ENCODE data around the gene ITGAE. TPM values are rescaled to one million over a fixed set of nuclear protein-coding genes. Genes with fewer than 3 reads are reported as not detected.
A peak's percentile ranks its signal among the peaks of the same experiment; 100 is the strongest.
"Not testable (repeated sequence)": the region's sequence is repeated elsewhere in the genome, so short reads cannot be mapped to it uniquely, and the experiment has no call there.

Gene ITGAE, protein sequence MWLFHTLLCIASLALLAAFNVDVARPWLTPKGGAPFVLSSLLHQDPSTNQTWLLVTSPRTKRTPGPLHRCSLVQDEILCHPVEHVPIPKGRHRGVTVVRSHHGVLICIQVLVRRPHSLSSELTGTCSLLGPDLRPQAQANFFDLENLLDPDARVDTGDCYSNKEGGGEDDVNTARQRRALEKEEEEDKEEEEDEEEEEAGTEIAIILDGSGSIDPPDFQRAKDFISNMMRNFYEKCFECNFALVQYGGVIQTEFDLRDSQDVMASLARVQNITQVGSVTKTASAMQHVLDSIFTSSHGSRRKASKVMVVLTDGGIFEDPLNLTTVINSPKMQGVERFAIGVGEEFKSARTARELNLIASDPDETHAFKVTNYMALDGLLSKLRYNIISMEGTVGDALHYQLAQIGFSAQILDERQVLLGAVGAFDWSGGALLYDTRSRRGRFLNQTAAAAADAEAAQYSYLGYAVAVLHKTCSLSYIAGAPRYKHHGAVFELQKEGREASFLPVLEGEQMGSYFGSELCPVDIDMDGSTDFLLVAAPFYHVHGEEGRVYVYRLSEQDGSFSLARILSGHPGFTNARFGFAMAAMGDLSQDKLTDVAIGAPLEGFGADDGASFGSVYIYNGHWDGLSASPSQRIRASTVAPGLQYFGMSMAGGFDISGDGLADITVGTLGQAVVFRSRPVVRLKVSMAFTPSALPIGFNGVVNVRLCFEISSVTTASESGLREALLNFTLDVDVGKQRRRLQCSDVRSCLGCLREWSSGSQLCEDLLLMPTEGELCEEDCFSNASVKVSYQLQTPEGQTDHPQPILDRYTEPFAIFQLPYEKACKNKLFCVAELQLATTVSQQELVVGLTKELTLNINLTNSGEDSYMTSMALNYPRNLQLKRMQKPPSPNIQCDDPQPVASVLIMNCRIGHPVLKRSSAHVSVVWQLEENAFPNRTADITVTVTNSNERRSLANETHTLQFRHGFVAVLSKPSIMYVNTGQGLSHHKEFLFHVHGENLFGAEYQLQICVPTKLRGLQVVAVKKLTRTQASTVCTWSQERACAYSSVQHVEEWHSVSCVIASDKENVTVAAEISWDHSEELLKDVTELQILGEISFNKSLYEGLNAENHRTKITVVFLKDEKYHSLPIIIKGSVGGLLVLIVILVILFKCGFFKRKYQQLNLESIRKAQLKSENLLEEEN
- 8.7 and 14.2 TPM in 2 replicates for total RNA-seq

DNA sequence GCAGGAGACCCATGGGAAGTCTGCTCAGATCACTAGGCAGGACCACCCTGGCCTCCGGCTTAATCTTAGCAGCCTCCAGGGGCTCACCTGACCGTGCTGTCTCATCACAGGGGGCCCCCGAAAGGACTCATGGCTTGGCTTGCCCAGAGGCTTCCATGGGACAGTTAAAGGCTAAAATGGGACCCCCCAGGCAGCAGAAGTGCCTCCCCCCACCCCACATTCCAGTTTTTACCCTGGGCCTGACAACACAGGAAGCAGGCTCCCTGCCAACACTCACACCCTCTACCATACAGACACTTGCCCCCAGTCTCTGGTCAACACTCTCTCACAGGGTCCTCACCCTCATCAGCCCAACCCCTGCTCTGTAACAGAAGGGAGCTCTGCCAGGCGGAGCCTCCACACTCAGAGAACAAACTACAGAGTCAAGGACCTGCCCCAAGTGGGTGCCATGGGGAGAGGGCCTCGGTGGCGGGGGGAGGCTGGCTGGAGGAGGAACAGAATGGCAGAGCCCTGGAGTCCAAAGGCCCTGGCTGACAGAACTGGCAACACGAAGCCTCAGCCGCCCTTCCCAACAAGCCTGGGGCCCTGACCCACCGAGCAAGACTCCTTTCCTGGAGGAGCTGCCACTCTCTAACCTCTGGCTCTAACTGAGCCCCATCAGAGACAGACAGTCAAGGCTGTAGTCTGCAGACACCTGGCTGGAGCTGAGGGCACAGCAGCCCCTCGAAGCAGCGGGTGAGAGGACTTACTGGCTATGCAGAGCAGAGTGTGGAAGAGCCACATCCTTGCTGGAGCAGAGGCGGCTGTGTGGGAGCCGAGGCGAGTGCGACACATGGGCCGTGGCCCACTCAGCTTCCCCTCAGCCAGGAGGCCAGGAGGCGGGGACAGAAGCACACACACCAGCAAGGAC is at the start of gene ITGAE:
ITGAE (minus strand) TSS at position 827 of the 910 bp plus-strand sequence; CDS start at position 783, 44 bp downstream.
- DNase-seq (ENCODE audit: low read depth), result no peak

DNA sequence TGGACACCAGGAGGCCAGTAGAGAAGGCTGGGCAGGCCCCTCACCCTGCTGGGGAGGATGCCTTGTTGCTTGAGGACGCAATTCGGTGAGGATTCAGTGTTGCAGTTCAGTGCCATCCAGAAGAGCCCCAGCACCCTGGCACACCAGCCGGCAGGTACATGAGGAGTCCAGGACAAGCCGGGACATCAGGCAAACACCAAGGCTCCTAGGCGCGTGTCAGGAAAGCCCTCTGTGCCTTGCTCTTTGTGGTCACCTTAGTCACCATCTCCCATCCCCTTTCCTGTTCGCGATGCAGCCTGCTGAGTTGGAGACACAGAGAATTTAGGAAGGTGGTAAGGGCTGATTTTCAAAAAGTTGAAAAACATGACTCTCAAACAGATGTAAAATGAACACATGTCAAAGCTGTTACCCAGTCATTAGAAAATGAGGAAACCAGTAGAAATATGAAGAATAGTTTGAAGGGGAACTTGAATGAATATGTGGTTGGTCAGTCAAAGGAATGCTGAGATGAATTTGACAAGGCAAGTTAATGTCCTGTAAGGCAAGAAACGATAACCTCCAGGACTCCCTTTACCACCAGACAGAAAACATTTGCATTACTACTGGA is 47.3 kb upstream of the ITGAE start:
- no peak for DNase-seq (ENCODE audit: low read depth)

DNA sequence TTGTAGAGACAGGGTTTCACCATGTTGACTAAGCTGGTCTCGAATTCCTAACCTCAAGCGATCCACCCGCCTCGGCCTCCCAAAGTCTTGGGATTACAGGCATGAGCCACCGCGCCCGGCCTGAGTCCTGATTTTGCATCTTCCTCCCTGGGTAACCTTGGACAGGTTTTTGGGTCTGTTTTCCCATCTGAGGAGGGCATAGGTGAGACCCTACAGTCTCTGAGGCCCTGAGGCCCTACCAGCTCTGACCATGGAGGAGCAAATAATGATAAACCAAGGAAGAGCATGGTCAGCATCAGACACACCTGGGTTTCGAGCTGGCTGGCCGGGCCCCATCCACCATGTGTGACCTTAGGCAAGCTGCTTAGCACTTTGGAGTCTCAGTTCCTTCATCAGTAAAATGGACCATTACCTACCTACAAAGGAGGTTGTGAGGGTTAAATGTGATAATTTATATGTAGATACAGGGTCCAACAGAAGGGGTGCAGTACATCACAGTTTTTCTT is 46.2 kb upstream of the ITGAE start:
- DNase-seq (ENCODE audit: low read depth), result no peak

DNA sequence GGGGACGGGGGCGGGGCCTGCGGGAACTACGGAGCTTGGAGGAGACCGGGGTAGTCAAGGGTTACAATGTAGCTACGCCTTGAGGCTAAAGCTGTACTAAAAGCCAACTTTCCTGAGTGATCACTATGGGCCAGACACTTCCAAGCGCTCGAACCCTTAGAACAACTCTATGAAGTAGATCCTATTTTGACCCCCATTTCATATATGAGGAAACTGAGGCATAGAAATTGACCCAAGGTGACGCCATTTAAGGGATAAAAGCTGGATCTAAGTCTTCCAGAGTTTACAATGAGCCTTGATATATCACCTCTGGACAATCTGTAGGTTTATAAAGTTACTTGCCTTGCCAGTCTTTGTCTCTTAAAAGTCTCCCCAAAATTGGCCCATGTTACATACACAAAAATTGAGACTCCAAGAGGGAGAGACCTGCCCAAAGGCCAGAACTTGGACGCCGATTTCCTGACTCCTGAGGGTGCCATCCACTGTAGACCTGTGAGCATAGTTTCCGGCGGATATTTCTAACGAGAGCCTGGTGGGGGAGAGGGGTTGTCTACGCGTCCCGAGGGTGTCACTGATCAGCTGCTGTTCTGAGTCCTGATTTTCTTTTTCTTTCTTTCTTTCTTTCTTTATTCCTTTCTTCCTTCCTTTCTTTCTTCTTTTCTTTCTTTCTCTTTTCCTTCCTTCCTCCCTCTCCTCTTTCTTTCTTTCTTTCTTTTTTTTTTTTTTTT is 45.6 kb upstream of the ITGAE start:
- DNase-seq (ENCODE audit: low read depth), result peak; percentile 76

GRCh38 chr17:3845621-3846436 is 44.8 kb upstream of the ITGAE start, which contains the start of gene NCBP3:
TSS of gene NCBP3 (minus strand) at chr17:3846246. CDS start at chr17:3846223, 23 bp downstream.
- no peak for DNase-seq (ENCODE audit: low read depth)

DNA sequence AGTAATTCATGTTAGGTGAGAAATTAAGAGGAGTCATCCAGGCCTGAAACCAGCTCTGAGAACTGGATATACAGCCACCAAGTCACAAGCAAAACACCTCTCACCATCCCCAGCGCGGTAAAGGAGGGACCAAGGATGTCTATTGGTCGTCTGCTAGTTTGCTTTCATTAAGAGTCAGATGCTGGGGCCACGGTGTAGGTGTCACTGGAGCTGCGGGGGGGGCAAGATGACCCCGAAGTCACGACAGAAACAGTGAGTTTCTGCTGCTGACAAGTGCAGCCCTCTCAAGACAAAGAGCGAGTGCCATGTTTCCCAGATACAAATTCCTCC is 44.3 kb upstream of the ITGAE start:
- peak; percentile 20 for DNase-seq (ENCODE audit: low read depth)

GRCh38 chr17:3844556-3844955 is 43.6 kb upstream of the ITGAE start:
- DNase-seq (ENCODE audit: low read depth), result not testable (repeated sequence)

DNA sequence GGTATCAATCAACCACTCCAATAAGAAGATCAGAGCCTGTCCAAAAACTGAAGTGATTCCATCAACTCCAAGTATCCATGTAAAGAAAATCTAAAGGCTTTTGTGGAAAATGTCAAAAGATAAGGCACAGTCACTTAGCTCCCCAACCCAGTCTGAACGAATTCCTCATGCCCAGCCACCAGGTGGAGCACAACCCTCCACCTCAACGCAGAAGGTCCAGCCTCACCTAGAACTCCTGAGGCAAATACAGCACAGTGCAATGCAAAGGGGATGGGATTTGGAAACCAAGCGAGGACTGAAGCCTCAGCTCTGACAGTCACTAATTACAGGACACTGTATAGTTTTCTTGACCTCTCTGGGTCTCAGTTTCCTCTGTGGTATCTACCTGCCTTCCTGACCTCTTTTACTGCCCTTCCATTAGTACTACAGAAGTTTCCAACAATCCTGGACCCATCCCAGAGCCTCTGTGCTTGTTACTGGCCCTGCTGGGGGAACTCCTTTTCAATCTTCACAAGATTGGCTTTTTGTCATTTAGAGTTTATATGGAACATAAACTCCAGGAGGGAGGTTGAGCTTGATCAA is 43.0 kb upstream of the ITGAE start:
- DNase-seq (ENCODE audit: low read depth), result peak; percentile 35

DNA sequence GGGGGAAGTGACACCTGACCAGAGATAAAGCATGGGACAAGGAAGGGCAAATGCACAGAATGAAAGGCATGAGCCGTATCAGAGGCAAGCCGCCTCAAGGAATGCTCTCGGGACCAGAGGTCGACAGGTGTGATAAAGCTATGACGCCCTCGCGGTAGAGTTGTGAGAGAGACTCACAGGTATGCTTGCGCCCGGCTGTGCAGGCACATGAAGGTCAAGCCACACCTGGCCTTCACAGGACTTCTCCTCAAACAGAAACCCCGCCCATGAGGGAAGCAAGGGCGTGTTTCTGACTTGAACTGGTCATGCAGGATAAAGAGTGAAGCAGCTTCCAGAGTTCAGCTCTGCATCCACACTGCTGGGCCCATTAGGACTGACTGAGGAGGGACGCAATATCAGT is 37.2 kb upstream of the ITGAE start:
- peak; percentile 24 for DNase-seq (ENCODE audit: low read depth)

DNA sequence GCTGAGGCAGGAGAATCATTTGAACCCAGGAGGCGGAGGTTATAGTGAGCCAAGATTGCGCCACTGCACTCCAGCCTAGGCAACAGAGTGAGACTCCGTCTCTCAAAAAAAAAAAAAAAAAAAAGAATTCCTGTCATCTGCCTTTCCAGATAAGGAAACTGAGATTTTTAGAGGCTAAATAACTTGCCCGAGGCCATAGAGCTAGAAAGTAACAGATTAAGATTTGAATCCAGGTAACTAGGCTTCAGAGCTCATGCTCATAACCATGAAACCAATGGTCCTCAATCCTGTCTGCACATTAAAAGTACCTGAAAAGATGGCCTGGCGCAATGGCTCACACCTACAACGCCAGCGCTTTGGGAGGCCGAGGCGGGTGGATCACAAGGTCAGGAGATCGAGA is 35.6 kb upstream of the ITGAE start:
- DNase-seq (ENCODE audit: low read depth), result no peak

DNA sequence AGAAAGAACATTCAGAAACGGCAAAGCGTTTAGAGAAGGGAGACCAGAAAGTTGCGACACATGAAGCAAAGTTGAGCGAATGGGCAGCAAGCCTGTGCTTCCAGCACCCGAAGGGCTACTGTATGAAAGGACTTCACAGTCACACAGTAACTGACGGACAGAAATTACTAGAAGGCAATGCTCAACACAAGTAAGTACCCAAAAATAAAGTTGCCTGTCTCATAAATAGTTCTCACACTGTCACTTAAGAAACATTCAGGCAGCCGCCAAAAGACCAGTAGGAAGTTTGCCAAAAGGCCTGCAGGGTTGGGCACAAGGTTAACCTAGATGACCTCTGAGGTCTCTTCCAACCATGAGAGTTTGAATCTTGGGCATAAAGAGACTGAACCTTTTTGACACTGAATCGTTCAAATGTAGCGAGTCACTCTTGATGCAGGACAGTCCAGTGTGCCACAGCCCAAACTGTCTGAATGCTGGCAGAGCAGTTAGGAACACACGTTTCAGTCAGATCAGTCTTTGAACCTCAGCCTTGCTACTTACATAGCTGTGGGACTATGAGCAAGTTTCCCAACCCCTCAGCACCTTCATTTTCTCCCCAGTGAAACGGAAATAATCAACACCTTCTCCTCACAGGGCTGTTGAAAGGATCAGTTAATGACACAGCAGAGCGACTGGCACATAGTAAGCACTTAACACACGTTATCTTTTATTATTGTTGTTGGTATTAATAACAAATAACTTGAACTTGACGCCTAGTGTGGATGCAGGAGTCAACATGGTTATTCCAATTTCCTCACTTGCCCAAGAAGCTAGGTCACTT is 34.6 kb upstream of the ITGAE start:
- DNase-seq (ENCODE audit: low read depth), result peak; percentile 15

DNA sequence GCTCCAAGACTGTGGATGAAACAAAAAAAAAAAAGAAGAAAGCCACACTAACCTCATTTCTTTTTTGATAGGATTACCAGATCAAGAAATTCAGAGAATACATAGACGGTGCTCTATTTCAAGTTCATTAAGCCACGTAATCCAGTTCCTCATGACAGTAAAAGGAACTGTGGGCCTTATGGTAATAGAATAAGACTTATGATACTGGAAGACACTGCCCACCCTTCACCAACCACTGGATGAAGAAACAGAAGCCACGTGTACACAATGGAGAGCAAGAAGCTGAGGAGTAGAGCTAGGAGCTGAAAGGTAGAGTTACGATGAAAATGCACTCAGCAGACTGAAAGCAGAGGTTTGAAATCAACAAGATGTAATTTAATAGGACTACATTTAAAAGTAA is 33.8 kb upstream of the ITGAE start:
- no peak for DNase-seq (ENCODE audit: low read depth)

DNA sequence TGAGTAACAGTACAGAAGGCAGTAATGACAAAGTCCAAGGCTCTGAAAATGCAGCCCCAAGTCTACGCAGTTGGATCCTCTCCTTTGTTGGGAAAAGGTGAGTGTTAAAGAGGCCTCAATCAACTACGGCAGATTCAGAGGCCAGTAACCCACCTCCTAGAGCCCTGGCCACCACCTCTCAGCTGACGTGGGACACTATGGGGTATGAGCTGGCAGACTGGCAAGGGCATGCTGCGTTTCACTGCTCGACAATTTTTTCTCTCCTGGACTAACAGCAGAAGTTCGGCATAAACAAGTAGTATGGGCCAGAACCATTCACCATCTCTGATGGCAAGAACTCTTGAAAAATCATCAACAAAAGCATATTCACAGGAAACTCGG is 27.9 kb upstream of the ITGAE start:
- DNase-seq (ENCODE audit: low read depth), result no peak

DNA sequence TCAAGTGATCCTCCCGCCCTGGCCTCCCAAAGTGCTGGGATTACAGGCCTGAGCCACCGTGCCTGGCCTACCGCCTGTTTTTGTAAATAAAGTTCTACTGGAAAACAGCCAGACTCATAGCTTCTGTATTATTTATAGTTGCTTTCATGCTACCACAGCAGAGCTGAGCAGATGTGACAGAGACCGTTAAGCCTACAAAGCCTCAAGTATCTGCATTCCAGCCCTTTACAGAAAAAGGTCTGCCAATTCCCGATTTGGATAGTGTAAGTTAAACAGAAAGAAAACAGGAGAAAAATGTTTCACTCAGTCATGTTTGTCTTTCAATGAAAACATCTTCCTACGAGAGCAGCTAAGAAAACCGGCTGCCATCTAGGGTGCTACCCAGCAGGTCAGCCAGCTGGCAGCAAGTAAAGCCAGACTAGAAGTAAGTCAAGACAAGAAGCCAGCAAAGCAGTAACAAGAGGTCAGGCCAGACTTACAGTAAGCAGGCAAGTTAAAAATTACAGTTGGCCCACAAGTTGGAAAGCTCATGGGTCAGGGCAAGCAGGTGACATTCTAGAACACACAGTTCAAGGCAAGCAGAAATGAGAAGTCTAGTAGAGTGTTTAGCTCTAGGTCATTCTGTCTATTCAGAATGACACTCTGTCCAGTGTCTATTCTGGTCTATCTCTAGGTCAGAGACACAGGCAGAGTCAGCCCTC is 27.3 kb upstream of the ITGAE start:
- no peak for DNase-seq (ENCODE audit: low read depth)

- peak; percentile 81 for DNase-seq (ENCODE audit: low read depth)
These were observed 26.3 kb upstream of the ITGAE start for GRCh38 chr17:3827124-3827773.

- no peak for DNase-seq (ENCODE audit: low read depth)
These were observed 25.2 kb upstream of the ITGAE start for GRCh38 chr17:3826191-3826590.

- DNase-seq (ENCODE audit: low read depth), result no peak
These were observed 20.1 kb upstream of the ITGAE start for GRCh38 chr17:3821101-3821500.

Data from renal cortical epithelial cell (primary cell).